GM20000 (cell line): Measurements from ENCODE around the gene CEP135.

Experiments
- DNase-seq: peaks from one replicate; pipeline ENCODE4 v3.0.0; 2012; ENCODE audit warnings: low spot score
- CTCF ChIP-seq: IDR thresholded peaks from 2 replicates; pipeline ENCODE4 v1.5.1; 2012; ENCODE audit warnings: mild to moderate bottlenecking, control low read depth; ENCODE audit errors: extremely low read depth, missing control alignments

Gene CEP135

GRCh38 chr4:55982976-55983375 is 34.2 kb downstream of the CEP135 start:
- no peak for TF ChIP-seq CTCF
- no peak for DNase-seq

GRCh38 chr4:55989766-55990165 is 41.0 kb downstream of the CEP135 start:
- DNase-seq = no peak
- TF ChIP-seq CTCF = no peak

- no peak for TF ChIP-seq CTCF
- DNase-seq = peak; percentile 38
Measured at GRCh38 chr4:55993994-55994663, 45.4 kb downstream of the CEP135 start.

GRCh38 chr4:55996646-55997045 is 47.9 kb downstream of the CEP135 start:
- no peak for TF ChIP-seq CTCF
- DNase-seq = no peak

- TF ChIP-seq CTCF = no peak
- no peak for DNase-seq
Measured at GRCh38 chr4:56003606-56004005, 54.9 kb downstream of the CEP135 start.

GRCh38 chr4:56004235-56004634 is 55.5 kb downstream of the CEP135 start:
- DNase-seq = no peak
- no peak for TF ChIP-seq CTCF

GRCh38 chr4:56007154-56007553 is 58.4 kb downstream of the CEP135 start:
- TF ChIP-seq CTCF = no peak
- DNase-seq = no peak
